Activated CD8-positive, alpha-beta memory T cell treated with anti-CD3 and anti-CD28 coated beads for 24 hours (primary cell): ENCODE measurements around the gene TNNT3.

ENCODE experiments used
- DNase-seq: peaks from one replicate; pipeline ENCODE4 v3.0.0-alpha.2; 2020

TNNT3 gene

DNA sequence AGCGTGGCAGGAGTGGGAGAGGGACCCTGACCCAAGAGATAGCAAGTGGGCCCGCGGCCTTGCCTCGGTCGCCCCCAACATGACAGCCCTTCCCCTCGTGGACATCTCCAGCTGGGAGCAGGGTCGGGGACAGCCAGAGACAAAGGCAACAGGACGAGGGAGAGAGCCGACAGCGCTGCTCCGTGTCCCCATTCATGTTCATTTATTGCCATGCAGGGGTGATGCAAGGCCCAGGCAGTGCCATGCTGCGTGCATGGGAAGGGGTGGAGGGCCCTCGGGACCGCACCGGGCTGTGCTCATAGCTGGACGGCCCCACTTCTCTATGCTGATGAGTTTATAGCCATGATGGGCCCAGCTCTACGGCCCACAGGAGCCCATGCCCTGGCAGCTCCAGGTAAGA lies 40.3 kb downstream of the TNNT3 start:
- no peak for DNase-seq

DNA sequence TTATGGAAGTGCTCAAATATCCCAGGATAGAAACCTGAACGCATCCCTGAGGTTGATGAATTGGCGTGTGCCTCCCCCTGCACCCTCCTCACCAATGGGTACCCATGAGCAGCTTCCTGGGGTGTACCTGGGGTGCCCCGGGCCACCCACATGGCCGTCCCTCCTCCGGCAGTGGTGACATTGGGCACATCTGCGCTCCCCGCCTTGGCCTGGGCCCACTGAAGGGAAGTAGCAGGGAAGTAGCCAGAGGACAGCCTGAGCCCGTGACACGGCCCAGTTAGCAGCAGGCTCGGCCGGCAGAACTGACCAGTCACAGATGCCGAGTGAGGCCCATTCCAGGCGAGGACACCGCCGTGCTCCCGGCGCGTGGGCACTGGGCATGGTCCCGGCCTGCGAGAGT lies 44.4 kb downstream of the TNNT3 start:
- no peak for DNase-seq

GRCh38 chr11:1964348-1964747 lies 44.8 kb downstream of the TNNT3 start:
- DNase-seq, result no peak

DNA sequence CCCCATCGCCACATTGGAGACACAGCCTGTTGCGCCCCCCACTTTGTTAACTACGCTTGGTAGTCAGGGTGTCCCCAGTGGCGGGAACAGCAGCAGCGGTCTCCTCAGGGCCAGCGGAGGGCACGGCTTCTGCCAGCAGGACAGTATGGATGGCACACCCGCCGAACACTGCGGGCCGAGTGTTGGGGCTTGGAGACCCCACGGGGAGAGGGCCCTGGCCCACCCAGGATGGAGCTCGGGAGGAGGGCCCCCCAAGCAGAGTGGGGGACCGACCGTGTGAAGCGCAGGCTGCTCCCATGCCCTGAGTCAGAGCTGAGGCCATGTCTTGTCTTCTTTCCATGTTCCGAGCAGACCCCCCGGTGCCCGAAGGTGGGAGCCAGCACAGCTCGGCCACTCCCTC lies 45.5 kb downstream of the TNNT3 start:
- no peak for DNase-seq

DNA sequence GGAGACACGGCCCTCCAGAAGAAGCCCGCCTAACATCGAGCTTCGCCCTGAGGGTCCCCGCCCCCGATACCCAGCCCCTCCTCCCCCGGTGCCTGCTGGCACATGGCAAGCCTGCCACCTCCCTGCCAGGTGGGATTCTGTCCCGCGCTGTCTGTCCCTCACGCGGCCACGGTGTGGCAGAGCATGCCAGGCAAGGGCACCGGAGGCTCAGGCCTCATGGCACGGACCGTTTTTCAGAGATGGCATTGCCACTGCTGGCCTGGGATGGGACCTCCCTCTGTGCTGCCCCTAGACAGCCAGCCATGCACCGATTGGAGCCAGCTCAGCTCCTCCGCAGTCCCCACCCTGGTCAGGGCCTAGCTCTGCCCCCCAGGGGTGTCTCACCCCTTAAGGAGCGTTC lies 47.0 kb downstream of the TNNT3 start:
- DNase-seq, result no peak

- DNase-seq, result no peak
Observed at GRCh38 chr11:1967641-1968225, 48.2 kb downstream of the TNNT3 start.

GRCh38 chr11:1968454-1969002 lies 49.0 kb downstream of the TNNT3 start:
- no peak for DNase-seq

DNA sequence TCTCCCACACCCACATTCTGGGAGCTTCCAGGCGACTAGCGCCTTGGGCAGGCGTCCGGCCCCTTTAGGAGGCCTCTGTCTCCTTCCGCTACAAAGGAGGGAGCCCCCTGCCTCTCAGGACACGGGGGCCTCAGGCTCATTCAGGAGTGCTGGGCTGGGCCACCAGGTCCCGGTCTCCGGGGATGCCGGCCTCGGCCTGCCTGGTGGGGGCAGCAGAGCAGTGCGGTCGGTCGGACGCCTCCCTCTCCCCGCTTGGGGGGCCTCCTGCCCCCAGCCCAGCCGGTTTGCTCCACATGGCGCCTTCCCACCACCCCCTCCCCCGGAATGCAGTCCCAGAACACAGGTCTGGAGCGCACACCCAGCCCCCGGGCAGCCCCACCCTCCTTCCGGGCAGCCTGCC lies 49.5 kb downstream of the TNNT3 start:
- no peak for DNase-seq

DNA sequence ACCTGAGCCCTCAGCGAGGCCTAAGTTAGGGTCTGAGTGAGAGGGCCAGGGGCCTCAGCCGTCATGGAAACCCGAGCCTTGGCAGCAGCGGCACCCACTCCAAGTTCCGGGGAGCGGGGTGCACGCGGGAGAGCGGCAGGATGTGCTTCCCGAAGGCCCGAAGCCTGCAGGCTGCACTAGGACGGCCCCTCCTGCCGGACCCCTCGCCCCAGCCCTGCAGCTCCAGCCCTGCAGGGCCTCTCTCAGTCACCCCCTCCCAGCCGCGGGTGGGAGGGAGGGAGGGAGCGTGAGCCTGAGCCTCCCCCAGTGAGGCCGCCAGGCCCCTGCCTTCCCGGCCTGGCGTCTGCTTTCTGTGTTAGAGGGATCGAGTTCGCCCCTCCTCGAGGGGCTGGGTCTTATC lies 50.3 kb downstream of the TNNT3 start:
- no peak for DNase-seq

GRCh38 chr11:1970956-1971355 lies 51.5 kb downstream of the TNNT3 start:
- DNase-seq, result no peak

- no peak for DNase-seq
Observed at GRCh38 chr11:1975185-1975584, 55.7 kb downstream of the TNNT3 start.

DNA sequence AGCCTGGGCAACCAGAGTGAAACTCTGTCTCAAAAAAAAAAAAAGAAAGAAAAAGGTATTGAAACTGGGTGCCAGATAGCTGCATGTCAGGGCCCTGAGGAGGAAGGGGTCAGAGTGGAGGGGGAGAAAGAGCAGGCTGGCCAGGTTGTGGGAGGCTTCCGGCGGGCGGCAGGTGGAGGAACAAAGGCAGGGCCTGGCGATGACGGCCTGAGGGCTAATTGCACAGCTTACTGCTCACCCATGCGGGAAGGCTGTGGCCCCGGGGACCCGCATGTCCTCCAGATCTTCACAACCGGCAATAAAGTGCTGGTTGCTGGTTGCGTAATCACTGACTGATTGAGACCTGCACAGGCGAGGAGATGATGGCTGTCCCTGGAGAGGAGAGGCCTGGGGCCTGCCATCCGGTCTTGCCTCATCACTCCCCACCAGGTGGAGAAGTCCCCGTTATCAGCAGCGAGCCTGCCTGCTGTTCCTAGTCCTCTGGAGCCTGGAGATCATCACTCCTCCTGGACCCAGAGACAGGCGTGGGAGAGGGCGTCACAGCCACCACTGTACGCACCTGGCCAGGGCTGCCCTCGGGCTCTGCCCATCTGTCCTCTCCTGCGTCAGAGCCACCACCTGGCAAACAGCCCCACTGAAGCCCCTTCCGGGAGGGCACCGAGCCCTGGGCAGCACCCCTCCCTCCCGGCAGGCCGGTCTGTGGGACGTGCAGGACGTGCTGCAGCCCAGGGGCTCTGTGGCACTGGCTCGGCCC lies 59.4 kb downstream of the TNNT3 start:
- no peak for DNase-seq

DNA sequence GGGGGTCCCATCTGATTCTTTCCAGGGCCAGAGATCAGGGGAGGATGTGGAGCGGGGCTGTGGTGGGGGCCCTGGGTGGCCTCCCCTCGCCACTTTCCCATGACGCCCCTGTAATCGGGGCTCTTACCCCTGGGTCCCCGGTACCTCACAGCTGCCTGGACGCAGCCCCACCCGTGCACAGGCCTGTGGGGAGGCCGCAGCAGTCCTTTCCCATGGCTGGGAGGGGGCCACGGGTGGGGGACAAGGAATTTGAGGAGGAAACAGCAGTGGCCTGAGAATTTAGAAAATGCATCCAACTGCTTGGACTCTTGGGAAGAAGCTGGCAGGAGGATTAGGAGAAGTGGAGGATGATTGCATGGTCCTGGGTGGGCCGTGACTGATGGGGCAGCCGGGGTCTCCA lies 60.1 kb downstream of the TNNT3 start:
- DNase-seq, result no peak

GRCh38 chr11:1982873-1983600 lies 63.5 kb downstream of the TNNT3 start:
- no peak for DNase-seq

GRCh38 chr11:1983601-1983961 lies 64.1 kb downstream of the TNNT3 start:
- DNase-seq, result no peak

- no peak for DNase-seq
Observed at GRCh38 chr11:1987024-1987423, 67.5 kb downstream of the TNNT3 start.

- DNase-seq, result no peak
Observed at GRCh38 chr11:1988174-1988573, 68.7 kb downstream of the TNNT3 start.
